T-helper 1 cell treated with Interleukin-12 subunit alpha and Interleukin-12 subunit beta and Interleukin-4 antibody, amounts not matched to agents 30 ng/mL and 1 ng/mL, for 36 hours (primary cell): ENCODE data around the gene CARD11. TPM values are rescaled to one million over a fixed set of nuclear protein-coding genes. Genes with fewer than 3 reads are reported as not detected.

Experiments
- intact Hi-C: fragments of 100-400 bp; cut with micrococcal nuclease; formaldehyde crosslinking; loops from one replicate; pipeline ENCODE4 v1.15.1; 2024
- total RNA-seq: library from RNA; stranded (reverse); gene quantifications from 2 replicates; pipeline ENCODE4 v1.2.3, GENCODE V29; 2022

CARD11 gene
- total RNA-seq, 1 donor from 2014 or later: 143 TPM

DNA sequence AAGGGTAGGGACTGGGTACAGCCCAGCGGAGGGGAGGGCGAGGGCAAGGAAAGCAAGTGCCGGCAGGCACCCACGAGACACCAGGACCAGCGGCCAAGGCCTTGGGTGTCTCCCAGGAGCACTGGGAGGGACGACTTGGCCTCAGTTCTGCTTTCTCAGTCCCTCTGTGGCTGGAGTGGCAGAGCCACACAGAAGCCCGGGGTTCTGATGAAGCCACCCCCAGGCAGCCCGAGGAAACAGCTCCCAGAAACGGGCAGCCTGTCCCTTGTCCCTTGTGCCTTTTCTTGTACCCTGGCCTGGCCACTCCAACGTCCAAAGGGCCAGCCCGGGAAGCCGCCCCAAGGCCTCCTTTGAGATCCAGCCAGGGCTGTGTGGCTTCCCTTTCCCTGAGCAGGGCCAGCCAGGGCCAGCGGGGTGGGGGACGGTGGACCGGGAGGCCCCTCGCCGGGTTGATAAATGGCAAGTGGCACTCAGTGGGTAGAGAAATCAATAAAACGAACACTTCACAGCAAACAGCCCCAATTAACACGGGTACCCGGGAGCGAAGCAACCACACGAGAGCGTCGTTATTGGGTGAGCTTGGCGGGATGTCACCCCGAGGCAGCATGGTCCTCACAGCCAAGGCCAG lies 129.8 kb downstream of the CARD11 start:
- intact Hi-C loops: no loop called here

- intact Hi-C loops: no loop called here
Observed at GRCh38 chr7:2912684-2913439, 130.8 kb downstream of the CARD11 start.

- intact Hi-C loops: no loop called here
Observed at GRCh38 chr7:2911466-2911865, 132.2 kb downstream of the CARD11 start.

GRCh38 chr7:2909471-2910039 lies 134.1 kb downstream of the CARD11 start:
- intact Hi-C loops: loop anchor here (10.0 kb wide), 1 partner anchor 395 kb away; the partner anchor contains the start of gene SDK1

DNA sequence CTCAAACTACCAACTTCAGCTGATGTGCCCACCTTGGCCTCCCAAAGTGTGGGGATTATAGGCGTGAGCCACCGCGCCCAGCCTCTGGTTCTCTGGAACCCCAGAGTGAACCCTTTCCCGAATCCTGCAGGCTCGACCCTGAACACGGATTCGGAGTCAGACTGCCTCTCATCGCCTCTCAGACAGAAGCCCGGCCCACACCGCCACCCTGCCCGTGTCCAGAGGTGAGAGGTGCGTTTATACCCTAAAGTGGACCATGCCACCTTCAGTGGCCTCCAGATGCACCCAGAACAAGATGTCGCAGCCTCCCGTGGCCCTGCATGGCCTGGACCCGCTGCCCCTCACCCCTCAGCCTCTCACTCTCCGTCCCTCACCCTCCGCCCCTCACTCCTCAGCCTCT lies 134.6 kb downstream of the CARD11 start:
- intact Hi-C loops: loop anchor here (10.0 kb wide), 1 partner anchor 396 kb away; the partner anchor contains the start of gene SDK1

DNA sequence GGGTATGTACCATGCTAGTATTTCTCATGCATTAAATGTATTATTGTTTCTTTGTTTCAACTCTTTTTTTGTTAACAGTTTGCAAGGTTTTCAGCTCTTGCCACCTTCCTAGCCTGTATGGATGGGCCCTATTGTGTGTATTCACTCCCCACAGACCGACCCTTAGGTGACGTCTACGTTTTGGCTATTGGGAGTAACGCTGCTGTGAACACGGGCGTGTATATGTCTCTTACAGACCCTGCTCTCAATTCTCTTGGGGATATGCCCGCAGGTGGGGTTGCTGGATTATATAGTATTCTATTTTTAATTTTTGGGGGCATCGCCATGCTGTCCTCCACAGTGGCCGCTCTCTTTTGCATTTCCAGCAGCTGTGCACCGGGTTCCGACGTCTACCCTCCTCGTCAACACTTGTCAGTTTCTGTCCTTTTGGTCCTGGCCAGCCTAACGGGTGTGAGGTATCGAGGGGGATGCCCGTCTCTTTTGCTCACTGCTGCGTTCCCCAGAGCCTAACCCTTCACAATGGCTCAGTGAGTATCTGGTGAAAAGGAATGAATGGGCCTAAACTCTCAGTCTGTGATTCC lies 135.5 kb downstream of the CARD11 start:
- intact Hi-C loops: loop anchor here (10.0 kb wide), 1 partner anchor 397 kb away; the partner anchor contains the start of gene SDK1

DNA sequence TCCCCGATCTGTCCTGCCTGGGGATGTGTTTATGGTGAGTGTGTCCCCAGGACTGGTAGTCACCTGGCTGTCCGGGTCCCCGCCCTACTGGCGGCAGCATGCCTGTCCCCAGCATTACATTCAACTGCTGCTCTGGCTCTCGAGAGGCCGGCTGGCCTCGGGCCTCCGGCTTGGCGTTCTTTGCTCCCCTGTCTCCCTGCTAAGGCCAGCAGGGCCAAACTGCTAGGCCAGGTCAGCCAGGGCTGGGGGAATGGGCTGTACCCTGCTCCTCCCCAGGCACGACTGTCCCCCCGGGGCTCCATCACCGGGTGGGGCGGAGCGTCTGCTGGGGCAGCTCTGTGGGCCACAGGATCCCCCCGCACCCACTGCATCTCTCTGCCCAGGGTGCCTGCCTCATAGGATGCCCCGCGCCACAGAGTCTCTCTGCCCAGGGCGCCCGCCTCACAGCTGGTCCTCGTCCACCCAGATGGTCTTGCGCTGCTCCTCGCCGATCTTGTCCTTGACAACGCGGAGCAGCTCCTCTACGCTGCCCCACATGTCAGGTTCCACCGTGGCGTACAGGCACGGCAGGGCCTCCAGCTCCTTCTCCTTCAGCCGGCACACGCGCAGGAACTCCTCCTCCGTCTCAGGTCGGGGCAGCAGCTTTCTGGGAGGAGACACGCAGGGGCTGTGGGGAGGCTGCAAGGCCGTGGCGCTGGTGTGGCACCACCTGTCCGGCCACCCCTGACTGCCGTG lies 137.3 kb downstream of the CARD11 start:
- intact Hi-C loops: loop anchor here (10.0 kb wide), 1 partner anchor 398 kb away; the partner anchor contains the start of gene SDK1

DNA sequence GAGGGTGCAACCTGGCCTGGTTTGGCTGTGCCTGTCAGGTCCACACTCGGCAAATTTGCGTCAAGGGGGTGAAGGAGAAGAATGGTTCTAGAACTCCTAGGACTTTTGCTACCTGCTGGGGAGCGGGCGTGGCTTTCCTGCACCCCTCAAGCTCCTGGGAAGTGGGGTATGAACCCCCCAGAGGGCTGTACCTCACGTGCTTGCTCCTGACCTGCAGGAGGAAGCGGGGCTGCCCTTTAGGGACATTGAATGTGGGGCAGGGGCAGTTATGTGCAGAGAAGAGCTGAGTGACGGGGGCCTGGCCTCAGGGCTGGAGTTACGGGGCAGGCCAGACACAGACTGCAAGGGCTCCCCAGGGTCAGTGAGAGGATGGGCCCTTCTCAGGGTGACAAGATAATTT lies 138.2 kb downstream of the CARD11 start:
- intact Hi-C loops: loop anchor here (10.0 kb wide), 1 partner anchor 399 kb away; the partner anchor contains the start of gene SDK1

GRCh38 chr7:2905027-2905426 lies 138.6 kb downstream of the CARD11 start:
- intact Hi-C loops: loop anchor here (10.0 kb wide), 1 partner anchor 400 kb away; the partner anchor contains the start of gene SDK1

GRCh38 chr7:2904202-2904601 lies 139.5 kb downstream of the CARD11 start:
- intact Hi-C loops: loop anchor here (5.0 to 10.0 kb wide), 2 partner anchors 203 to 401 kb away; partner anchors contain the start of gene SDK1

GRCh38 chr7:2903682-2904162 lies 139.9 kb downstream of the CARD11 start:
- intact Hi-C loops: loop anchor here (1.0 to 10.0 kb wide), 11 partner anchors 9 to 401 kb away; partner anchors contain the start of genes CARD11, GNA12 and SDK1

DNA sequence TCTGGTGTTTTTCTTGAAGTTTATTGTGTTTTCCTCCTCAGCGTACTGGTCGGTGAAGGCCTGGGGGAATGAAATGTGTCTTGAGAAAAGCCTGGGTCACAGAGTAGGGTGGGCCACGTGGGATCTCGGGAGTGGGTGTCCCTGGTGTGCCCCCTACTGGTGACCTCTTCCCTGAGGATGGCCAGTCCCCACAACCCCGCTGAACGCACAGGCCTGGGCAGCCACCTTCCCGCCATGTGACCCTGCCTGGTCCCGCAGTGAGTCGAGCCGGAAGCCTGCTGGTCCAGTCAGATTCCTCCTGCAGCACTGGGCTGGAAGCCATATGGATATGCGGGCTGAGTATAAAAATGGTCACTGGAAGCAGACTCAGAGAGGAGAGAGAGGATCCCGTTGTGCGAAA lies 146.6 kb downstream of the CARD11 start:
- intact Hi-C loops: no loop called here

DNA sequence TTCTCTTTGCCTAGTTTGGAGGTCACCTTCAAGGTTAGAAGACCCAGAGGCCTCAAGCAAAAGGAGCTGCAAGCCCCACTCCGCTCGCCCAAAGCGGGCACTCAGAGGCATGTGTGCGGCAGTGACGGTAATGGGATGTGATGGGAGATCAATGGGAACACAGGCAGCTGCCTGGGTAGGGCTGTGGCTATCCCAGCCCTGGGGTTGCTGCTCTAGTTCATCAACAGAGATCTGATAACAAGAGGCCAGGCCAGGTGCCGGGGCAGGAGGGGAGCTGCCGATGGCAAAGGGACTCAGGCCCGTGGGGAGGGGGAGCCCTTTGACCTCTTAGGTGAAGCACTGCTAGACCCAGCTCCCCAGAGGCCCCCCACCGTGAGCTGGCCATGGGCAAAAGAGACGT lies 147.5 kb downstream of the CARD11 start:
- intact Hi-C loops: no loop called here

DNA sequence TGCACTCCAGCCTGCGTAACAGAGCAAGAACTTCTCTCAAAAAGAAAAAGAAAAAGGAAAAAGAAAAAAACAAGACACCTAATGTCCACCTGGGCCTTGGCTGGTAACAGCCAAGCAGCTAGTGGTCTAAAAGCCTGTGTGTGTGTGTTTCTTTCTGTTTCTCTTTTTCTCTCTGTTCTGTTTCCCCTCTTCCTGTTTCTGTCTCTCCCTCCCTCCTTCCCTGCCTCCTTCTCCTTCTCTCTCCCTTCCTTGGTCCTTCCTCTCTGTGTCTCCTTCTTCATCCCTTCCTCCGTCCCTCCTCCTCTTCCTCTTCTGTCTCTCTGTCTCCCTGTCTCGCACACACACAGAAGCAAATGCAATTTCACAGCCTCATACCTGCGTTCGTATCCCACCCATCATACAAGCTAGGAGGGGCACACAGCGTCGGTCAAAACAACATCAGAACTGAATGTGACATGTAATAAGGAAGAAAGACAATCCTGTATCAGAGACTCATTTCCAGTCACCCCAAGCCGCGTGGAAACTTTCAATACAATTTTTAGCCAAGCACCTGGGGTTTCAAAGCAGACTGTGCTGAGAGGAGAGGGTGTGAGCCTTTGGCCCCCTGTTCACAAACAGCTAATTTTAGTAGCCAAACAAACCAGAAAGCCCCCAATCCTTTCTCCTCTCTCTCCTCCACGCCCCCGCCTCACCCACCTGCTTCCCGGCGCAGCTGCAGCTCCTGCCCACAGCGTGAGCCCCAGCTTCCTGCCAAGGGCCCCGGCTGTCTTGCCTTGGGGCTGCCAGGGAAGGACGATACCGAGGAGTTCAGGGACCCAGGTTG lies 149.3 kb downstream of the CARD11 start:
- intact Hi-C loops: loop anchor here (1.0 kb wide), 2 partner anchors 9 to 31 kb away; no protein-coding TSS in a partner anchor

GRCh38 chr7:2893411-2893861 lies 150.2 kb downstream of the CARD11 start:
- intact Hi-C loops: no loop called here

- intact Hi-C loops: no loop called here
Observed at GRCh38 chr7:2892549-2892948, 151.1 kb downstream of the CARD11 start.

GRCh38 chr7:2887816-2888215 lies 155.9 kb downstream of the CARD11 start:
- intact Hi-C loops: loop anchor here (1.0 to 5.0 kb wide), 5 partner anchors 154 to 1009 kb away; partner anchors contain the start of gene CARD11

DNA sequence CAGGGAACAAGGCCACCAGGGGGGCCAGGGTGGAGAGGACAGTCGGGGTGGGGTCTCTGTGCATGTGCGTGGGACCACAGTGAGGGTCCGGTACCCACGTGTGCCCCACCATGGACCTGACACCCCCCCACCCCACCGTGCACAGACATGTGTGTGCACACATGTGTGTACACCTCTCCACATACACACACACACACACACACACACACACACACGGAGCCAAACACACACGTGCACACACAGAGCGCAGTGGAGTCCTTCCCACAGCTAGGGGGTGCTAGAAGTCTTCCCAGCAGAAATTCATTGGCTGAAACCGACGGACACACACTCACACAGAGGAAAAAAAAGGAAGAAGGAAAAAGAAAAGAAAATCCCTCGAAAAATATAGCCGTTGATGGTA lies 156.8 kb downstream of the CARD11 start:
- intact Hi-C loops: loop anchor here (1.0 to 5.0 kb wide), 5 partner anchors 155 to 1010 kb away; partner anchors contain the start of gene CARD11

- intact Hi-C loops: loop anchor here (2.0 to 5.0 kb wide), 2 partner anchors 156 to 176 kb away; partner anchors contain the start of gene CARD11
Observed at GRCh38 chr7:2886391-2886790, 157.3 kb downstream of the CARD11 start.
